ENCODE measurements around the gene MBLAC1. TPM values are rescaled to one million over a fixed set of nuclear protein-coding genes. Genes with fewer than 3 reads are reported as not detected.
"Not testable (repeated sequence)": the region's sequence is repeated elsewhere in the genome, so short reads cannot be mapped to it uniquely, and the experiment has no call there.

MBLAC1 gene
- total RNA-seq, 1 experiment from 2014 or later: 6.3 TPM

DNA sequence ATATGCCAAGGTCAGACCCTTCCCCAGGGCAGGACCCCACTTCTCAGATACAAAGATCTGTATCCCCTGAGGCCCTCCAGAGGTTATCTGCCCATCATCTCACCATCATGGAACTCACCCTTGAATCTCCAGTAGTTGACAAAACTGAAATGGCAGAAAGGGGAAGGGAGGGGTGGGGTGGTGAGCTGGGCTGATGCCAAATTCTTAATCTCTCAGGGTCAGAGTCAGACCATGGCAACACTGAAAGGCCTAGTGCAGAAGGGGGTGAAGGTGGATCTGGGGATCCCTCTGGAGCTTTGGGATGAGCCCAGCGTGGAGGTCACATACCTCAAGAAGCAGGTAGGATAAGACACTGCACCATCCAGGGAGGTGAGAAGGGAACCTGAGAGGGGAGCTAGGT lies 4.2 kb upstream of the MBLAC1 start:
- no peak for DNase-seq (ENCODE audit: low read depth)

DNA sequence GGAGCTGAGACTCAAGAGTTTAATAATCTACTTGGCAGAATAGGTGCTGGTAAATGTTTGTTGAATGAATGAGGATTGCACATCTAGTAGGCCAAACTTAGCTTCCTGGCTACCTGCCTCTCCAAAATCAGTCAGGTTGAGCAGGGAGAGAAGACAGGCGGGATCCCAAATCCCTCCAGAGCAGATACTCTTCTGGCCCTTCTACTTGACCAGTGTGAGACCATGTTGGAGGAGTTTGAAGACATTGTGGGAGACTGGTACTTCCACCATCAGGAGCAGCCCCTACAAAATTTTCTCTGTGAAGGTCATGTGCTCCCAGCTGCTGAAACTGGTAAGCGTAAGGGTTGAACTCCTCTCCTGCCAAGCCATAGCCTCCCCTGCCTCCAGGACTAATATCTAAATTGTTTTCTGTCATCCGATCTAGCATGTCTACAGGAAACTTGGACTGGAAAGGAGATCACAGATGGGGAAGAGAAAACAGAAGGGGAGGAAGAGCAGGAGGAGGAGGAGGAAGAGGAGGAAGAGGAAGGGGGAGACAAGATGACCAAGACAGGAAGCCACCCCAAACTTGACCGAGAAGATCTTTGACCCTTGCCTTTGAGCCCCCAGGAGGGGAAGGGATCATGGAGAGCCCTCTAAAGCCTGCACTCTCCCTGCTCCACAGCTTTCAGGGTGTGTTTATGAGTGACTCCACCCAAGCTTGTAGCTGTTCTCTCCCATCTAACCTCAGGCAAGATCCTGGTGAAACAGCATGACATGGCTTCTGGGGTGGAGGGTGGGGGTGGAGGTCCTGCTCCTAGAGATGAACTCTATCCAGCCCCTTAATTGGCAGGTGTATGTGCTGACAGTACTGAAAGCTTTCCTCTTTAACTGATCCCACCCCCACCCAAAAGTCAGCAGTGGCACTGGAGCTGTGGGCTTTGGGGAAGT lies 2.2 kb upstream of the MBLAC1 start:
- DNase-seq (ENCODE audit: low read depth): no peak

DNA sequence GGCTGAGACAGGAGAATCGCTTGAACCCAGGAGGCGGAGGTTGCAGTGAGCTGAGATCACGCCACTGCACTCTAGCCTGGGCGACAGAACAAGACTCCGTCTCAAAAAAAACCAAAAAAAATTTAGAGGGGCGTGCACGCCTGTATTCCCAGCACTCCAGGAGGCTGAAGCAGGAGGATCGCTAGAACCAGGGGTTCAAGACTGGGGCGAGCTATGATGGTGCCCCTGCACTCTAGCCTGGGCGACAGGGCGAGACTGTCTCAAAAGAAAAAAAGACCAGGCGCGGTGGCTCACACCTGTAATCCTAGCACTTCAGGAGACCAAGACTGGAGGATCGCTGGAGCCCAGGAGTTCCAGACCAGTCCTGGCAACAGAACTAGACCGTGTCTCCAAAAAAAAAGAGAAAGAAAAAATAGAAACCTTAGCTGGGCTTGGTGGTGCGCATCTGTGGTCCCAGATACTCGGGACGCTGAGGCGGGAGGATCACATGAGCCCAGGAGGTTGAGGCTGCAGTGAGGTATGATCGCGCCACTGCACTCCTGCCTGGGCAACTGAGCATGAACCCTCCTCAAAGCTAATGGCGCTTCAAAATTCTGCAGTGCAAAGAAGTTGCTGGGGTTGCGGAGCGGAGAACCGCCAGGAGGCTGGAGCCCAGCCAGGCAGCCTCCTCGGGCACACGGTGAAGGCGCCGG lies 382 bp upstream of the MBLAC1 start:
- no peak for DNase-seq (ENCODE audit: low read depth)

DNA sequence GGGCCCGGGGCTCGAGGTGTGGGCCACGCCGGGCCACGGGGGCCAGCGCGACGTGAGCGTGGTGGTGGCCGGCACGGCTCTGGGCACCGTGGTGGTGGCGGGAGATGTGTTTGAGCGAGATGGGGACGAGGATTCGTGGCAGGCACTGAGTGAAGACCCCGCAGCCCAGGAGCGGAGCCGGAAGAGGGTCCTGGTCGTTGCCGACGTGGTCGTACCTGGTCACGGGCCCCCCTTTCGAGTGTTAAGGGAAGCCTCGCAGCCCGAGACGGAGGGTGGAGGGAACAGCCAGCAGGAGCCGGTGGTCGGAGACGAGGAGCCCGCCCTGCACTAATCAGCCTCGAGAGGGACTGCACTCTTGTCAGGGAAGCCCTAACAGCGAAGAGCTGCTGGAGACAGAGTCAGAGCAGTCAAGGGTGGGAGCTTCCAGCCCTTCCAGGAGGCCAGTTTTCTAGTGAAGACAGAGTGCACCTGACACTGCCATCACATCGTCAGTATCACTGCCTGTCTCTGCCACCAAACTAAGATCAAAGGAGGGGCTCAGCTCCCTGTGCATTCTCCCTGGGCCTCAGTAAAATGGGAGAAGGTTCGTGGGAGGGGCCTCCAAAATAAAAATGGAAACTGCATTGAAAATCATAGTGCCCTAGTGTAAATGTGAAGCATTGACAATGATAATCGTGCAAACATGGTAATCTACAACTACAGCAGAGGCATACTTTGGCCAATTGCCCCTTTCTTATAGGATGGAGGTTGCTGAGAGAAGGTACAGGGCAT lies 1.3 kb downstream of the MBLAC1 start:
- DNase-seq (ENCODE audit: low read depth): peak; percentile 58

DNA sequence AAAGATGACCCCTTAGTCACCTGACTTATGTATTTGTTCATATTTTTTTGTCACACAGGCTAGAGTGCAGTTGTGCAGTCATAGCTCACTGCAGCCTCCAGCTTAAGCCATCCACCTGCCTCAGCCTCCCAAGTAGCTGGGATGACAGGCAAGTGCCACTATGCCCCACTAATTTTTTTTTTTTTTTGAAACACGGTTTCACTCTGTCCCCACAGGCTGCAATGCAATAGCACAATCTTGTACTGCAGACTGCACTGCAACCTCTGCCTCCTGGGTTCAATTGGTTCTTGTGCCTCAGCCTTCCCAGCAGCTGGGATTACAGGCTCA lies 1.8 kb downstream of the MBLAC1 start:
- no peak for DNase-seq (ENCODE audit: low read depth)

DNA sequence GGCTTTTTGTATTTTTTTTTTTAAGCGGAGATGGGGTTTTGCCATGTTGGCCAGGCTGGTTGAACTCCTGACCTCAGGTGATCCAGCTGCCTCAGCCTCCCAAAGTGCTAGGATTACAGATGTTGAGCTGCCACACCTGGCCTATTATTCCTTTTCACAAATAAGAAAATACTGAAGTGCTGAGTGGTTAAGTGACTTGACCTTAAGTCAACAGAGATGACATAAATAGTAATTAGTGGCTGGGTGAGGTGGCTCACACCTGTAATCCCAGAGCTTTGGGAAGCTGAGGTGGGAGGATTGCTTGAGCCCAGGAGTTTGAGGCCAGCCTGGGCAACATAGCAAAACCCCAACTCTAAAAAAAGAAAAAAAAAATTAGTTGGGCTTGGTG lies 3.4 kb downstream of the MBLAC1 start:
- not testable (repeated sequence) for DNase-seq (ENCODE audit: low read depth)

DNA sequence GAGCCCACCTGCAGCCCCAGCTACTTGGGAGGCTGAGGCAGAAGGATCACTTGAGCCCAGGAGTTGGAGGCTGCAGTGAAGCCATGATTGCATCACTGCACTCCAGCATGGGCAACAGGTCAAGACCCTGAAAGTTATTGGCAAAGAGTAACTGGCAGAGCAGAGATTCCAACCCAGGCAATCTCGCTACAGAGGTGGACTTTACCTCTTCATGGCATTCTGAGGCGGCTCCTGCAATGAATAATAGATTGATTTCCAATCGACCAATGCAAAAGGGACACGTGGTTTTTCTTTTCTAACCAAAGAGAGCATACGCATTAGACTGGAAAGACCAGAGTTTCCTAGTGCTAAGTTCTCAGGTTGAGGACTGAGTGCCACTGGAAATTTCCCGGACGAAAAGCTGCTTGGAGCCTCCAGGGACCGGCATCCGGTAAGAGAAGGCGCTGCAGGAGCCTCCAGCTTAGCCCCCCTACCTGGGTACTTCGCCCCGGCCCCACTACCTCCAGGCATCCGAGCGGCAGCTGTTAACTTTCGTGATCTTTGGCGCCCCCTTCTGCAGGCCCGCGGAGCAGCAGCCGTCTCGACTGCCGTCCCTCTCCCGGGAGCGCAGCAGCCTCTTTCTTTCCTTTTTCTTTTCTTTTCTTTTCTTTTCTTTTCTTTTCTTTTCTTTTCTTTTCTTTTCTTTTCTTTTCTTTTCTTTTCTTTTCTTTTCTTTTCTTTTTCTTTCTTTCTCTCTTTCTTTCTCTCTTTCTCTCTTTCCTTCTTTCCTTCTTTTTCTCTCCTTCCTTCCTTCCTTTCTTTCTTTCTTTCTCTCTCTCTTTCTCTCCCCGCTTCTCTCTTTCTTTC lies 4.1 kb downstream of the MBLAC1 start:
- DNase-seq (ENCODE audit: low read depth): peak; percentile 88

DNA sequence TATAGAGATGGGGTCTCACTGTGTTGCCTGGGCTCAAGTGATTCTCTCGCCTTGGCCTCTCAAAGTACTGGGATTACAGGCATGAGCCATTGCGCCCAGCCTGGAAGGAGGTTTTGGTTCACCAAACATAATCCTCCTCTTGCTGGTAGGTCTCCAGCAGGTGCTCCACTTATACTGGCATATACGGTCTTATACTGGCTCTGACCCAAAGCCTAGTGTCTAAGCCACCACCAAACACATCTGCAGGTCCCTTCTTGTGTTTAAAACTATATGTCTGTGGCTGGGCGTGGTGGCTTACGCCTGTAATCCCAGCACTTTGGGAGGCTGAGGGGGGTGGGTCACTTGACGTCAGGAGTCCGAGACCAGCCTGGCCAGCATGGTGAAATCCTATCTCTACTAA lies 5.4 kb downstream of the MBLAC1 start:
- DNase-seq (ENCODE audit: low read depth): no peak

DNA sequence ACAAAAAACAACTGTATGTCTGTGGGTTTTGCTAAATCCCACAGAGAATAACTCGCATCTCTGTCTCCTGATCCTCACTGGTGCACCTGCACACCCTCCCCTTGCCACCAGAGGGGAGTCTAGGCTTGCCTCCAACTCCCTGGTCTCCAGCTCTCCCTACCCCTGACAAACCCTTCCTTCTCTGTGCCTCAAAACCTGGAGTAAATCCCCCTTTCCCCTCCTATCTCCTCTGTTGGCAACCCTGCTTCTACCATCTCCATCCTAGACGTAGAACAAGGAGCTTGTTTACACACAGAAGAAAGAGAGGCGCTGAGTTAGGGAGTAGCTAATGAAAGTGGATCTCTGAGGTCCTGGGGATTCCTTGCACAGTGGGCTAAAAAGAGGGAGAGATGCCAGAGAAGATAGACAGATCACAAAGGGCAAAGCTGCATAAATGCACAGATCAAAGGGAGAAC lies 6.0 kb downstream of the MBLAC1 start:
- DNase-seq (ENCODE audit: low read depth): peak; percentile 88

DNA sequence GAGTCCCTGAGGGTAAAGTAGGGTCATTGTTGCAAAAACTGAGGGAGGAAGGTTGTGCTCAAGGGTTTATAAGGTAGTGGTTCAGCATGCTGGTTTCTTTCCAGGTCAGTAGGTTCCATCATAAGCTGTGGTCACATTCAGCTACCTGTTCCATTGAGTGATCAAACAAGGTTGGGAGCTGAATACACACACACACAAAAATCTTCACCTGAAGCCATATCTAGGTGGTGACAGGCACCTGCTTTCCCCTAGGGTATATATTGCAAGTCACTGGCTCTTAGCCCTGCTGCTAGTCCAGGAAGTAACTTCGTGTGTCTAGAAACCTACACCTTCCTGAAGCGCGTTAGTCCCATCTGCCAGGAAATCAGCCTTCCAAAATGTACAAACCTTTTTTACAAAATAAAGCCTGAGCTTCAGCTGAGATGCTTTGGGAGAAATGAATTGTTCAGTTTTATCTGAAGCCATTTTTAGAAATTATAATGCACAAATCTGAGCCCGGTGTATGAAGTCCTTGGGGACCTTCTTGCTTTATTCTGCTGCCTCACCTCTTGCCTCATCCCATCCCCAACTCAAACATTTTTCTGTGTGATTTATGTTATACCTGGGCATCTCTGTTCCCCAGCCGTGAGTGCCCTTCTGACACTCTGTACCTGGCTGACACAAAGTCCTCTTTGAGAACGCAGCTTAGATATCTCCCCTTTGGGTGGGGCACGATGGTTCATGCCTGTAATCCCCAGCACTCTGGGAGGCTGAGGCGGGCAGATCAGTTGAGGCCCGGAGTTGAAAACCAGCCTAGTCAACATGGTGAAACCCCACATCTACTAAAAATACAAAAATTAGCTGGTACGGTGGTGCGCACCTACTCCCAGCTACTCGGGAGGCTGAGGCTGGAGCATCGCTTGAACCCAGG lies 11.3 kb downstream of the MBLAC1 start:
- no peak for DNase-seq (ENCODE audit: low read depth)

DNA sequence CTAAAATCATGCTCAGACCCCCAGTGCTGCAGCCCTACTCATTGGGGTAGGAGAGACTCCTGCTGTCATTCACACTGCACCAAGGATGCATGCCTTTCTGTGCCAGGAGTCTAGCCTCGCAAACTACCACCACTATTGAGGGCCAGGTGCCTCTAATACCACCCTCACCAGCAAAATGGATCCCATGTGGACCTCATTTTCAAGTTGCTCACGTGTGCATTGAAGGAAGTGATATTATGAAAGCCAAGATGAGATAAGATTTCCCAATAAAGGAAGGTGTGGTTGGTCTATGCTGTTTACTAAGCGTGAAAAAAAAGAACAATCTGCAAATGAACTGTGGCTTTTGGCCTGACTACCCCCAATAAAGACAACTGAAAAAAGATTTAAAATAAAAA lies 14.8 kb downstream of the MBLAC1 start:
- DNase-seq (ENCODE audit: low read depth): no peak

DNA sequence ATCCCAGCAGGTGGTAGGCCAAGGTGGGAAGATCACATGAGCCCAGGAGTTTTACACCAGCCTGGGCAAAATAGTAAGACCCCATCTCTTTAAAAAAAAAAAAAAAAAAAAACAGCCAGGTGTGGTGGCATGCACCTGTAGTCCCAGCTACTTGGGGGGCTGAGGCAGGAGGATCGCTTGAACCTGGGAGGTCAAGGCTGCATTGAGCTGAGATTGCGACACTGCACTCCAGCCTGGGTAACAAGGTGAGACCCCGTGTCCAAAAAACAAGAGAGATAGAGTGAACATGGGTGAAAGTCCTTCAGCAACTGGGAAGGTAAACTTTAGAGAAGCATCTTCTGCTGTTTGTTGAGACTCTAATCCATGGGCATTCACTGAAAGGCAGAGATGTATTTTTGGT lies 15.7 kb downstream of the MBLAC1 start:
- DNase-seq (ENCODE audit: low read depth): no peak

DNA sequence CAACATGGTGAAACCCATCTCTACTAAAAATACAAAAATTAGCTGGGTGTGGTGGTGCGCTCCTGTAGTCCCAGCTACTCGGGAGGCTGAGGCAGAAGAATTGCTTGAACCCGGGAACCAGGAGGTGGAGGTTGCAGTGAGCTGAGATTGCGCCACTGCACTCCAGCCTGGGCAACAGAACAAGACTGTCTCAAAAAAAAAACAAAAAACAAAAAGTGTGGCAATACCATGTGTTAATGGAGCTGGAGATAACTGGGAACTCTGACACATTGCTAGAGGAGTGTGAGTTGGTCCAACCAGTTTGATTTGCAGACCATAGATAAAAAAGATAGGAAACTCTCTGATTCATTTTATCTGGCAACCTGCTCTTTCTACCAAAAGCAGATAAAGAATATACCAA lies 19.6 kb downstream of the MBLAC1 start:
- not testable (repeated sequence) for DNase-seq (ENCODE audit: low read depth)

DNA sequence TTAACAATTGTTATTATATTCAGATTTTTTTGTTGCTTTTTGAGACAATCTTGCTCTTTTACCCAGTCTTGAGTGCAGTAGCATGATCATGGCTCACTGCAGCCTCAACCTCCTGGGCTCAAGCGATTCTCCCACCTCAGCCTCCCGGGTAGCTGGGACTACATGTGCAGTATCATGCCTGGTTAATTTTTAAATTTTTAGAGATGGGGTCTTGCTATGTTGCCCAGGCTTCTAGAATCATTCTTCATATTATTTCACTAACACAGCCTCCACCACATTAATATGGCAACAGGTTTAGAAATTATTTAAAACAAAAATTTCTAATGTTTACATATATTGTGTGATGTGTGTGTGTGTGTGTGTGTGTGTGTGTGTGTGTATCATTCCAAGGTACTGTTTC lies 20.5 kb downstream of the MBLAC1 start:
- DNase-seq (ENCODE audit: low read depth): no peak

DNA sequence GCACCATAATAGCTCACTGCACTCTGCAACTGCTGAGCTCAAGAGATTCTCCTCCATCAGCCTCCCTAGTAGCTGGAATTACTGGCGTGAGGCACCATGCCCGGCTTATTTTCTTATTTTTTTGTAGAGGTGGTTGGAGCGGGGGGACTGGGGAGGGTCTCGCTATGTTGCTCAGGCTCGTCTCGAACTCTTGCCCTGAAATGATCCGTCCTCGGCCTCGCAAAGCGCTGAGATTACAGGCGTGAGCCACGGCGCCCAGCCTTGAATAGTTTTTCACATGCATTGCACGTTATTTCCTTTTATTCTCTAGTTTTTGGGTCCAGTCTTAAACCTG lies 21.4 kb downstream of the MBLAC1 start:
- DNase-seq (ENCODE audit: low read depth): no peak

DNA sequence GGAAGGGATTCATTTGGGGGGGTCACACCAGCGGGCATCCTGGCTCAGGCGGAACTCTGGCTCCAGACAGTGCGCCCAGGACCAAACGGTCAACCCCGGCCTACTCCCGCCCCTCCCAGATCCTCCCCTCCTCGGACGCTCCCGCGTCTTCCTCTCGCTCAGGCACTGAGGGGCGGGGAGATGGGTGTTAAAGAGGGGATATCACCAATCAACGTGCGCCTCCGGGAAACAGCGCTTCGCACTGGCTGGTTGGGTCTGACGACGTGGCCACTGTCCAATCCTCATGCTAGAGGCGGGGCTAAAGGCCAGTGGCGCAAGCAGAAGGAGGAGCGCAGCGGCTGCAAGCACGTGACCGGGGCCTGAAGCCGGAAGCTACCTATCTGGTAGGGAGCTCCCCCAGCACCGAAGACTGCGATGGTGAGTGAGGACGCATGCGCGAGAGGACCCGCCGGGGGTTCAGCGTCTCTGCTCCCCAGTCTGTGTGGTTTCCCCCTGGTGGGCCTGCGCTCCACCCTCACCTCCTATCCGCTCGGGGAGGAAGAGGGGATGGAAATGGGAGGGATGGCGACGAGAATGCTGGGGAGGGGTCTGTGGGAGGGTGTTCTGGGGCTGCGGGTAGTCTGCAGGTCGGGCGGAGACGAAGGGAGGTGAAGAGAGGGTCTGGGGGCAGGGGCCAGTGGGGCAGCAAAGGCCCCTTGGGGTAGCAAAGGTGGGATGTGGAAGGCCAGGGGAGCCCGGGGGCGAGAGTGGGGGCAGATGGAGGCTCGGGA lies 22.0 kb downstream of the MBLAC1 start, which contains the start of gene LAMTOR4:
LAMTOR4 (plus strand) TSS at position 360 of the 770 bp plus-strand sequence; CDS start at position 415, 55 bp downstream.
- DNase-seq (ENCODE audit: low read depth): peak; percentile 100

DNA sequence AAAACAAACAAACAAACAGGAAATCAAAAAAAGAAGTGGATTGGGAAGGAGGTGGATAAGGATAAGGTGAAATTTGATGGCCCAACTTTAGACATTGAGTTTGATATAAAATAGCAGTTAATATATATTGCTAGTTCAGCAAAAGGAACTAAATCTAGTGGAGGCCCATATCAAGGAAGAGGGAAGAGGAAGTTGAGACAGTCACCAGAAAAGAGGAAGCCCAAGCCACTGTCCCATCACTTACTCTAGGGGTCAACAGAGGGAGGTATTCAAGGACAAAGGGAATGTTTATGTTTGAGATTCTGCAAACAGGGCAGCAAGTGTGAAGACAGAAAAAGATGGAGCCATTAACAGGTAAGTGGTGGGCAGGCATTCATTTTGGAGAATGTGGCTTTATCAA lies 25.6 kb downstream of the MBLAC1 start:
- DNase-seq (ENCODE audit: low read depth): no peak

DNA sequence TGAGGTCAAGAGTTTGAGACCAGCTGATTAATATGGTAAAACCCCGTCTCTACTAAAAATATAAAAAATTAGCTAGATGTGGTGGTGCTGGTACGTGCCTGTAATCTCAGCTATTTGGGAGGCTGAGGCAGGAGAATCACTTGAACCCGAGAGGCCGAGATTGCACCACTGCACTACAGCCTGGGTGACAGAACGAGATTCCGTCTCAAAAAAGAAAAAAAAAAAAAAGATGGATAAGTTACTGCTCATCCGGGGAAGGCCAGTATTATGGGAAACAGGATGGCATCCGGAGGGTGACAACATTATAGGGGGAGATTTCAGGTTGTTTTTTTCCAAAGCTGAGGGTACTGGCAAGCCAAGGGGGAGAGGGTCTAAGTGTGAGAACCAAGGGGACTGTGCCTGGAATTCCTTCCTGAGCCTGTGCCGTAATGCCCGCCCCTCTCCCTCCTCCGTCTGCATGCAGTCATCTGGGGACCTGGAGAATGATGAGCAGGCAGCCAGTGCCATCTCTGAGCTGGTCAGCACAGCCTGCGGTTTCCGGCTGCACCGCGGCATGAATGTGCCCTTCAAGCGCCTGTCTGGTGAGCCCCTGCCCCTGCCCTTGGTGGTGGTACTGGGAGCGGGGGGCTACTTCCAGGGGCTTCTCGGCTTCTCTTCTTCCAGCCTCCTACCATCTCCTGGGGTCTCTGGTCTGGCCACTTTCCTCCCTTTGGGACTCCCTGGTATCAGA lies 26.3 kb downstream of the MBLAC1 start:
- DNase-seq (ENCODE audit: low read depth): no peak
